A549 (cell line): ENCODE results near the gene ASPHD2.

ENCODE experiments used
- CTCF ChIP-seq: fragments of >200 bp; sonication (Bioruptor Twin); formaldehyde crosslinking; IDR thresholded peaks from 3 replicates; pipeline ENCODE4 v1.5.1; 2016
- MAFK ChIP-seq: fragments of 450-650 bp; IDR thresholded peaks from 2 replicates; pipeline ENCODE4 v1.6.1; 2014; ENCODE audit not compliant: partially characterized antibody

DNA sequence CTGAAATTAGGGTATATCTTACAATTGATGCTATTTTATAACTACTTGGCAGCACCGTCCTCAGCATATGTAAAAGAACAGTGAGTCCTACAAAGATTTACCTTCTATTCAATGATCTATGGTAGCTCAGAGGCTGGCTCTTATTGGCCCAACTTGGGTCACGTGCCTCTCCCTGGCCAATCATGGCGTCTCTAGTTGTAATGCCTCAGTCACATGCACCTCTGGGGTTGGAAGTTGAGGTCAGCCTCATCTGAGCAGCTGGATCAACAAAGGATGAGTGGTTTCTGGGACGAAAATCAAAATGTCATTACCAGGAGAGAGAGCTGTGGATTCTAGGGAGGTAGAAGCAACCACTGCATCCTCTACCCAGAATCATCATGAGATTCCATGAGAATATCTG lies 22.9 kb upstream of the ASPHD2 start:
- TF ChIP-seq MAFK (no peak), CTCF (no peak)
